OCI-LY3 (cell line): Measurements from ENCODE around the gene TCF4.

Source experiments
- H2AFZ ChIP-seq: fragments of 200-600, 300-600 bp; shearing (Covaris generic); 2 replicates; pipeline ENCODE4 v1.6.0; 2014; ENCODE audit warnings: antibody characterized with exemption, low read depth, low read length
- H3K27ac ChIP-seq: fragments of 200-600, 300-600 bp; sonication (generic); 2 replicates; pipeline ENCODE4 v1.5.1; 2014; ENCODE audit warnings: mild to moderate bottlenecking, low read length, moderate library complexity, mixed read lengths
- H3K27me3 ChIP-seq: fragments of 200-600, 300-600 bp; sonication (generic); 2 replicates; pipeline ENCODE4 v1.6.1; 2014; ENCODE audit warnings: low read depth, low read length, mixed read lengths
- H3K36me3 ChIP-seq: fragments of 200-600, 300-600 bp; sonication (generic); replicated peaks from 2 replicates; pipeline ENCODE3; 2014; ENCODE audit warnings: low read depth, low read length, mixed read lengths
- H3K4me1 ChIP-seq: fragments of 300-600, 200-600 bp; sonication (generic); 2 replicates; pipeline ENCODE4 v1.6.1; 2014; ENCODE audit warnings: low read length, mixed read lengths
- H3K4me2 ChIP-seq: fragments of 200-600, 300-600 bp; sonication (generic); 2 replicates; pipeline ENCODE4 v1.6.1; 2014; ENCODE audit warnings: low read length, mixed read lengths
- H3K4me3 ChIP-seq: fragments of 300-600, 200-600 bp; sonication (generic); 2 replicates; pipeline ENCODE4 v1.5.1; 2014; ENCODE audit warnings: antibody characterized with exemption, mild to moderate bottlenecking, low read length, moderate library complexity
- H3K79me2 ChIP-seq: fragments of 300-600, 200-600 bp; shearing (Covaris generic); 2 replicates; pipeline ENCODE4 v1.6.1; 2014; ENCODE audit warnings: mild to moderate bottlenecking, low read length, mixed read lengths
- H3K9ac ChIP-seq: fragments of 300-600, 200-600 bp; shearing (Covaris generic); 2 replicates; pipeline ENCODE4 v1.6.0; 2014; ENCODE audit warnings: mild to moderate bottlenecking, low read length, moderate library complexity
- H3K9me3 ChIP-seq: fragments of 200-600, 300-600 bp; shearing (Covaris generic); 2 replicates; pipeline ENCODE4 v1.6.1; 2014; ENCODE audit warnings: low read length, mixed read lengths; ENCODE audit not compliant: insufficient read depth
- H4K20me1 ChIP-seq: fragments of 200-600, 300-600 bp; sonication (generic); 2 replicates; pipeline ENCODE4 v1.6.1; 2016; ENCODE audit warnings: low read length, mixed read lengths; ENCODE audit not compliant: insufficient read depth
- CTCF ChIP-seq: fragments of 200-600, 300-600 bp; sonication (generic); IDR thresholded peaks from 2 replicates; pipeline ENCODE4 v1.5.1; 2014; ENCODE audit warnings: antibody characterized with exemption, low read length, low read depth
- EZH2phosphoT487 ChIP-seq: fragments of 200-600 bp; shearing (Covaris generic); IDR thresholded peaks from 2 replicates; pipeline ENCODE4 v1.6.1; 2018; ENCODE audit warnings: antibody characterized with exemption, mixed run types, low read depth

TCF4 gene

GRCh38 chr18:55402731-55403405, 185.1 kb downstream of the TCF4 start:
- Histone ChIP-seq H3K9ac (peak overlapping the region; percentile 36), H3K27me3 (no peaks in the 10 kb centered on the region), H2AFZ (no peak overlapping the region), H3K27ac (peak overlapping the region; percentile 59), H3K79me2 (peaks cover 100% of the 10 kb centered on the region), H3K4me3 (peak overlapping the region; percentile 56), H3K9me3 (no peaks in the 10 kb centered on the region), H3K36me3 (peaks cover 56% of the 10 kb centered on the region), H3K4me1 (peaks cover 78% of the 10 kb centered on the region), H4K20me1 (peaks cover 99% of the 10 kb centered on the region), H3K4me2 (peak overlapping the region; percentile 76)
- TF ChIP-seq EZH2phosphoT487 (no peak), CTCF (no peak)

DNA sequence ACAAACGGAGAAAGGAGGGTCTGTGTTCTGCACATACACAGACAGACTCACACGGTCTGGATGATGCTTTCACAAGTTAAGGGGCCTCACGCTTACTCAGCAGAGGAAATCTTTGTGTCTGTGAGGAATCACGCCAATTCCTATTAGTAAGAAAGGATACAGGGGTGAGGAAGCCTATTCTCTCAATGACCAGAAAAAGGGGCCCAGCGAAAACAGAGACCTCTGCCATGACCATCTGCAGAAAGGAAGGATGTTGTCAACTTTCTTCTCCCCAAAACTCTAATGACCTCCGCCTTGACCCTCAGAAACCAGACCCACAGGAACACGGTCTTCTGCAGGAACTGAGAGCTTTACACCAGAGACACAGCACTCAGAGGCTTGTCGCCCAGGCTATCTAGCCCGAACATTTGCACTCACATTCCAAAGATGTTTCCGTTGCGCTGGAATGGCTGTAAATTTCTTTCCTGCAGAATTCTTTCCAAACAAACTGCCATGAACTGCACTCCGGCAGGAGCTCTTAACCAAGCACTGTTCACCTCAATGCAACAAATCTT, 186.3 kb downstream of the TCF4 start:
- Histone ChIP-seq H3K27ac (peak overlapping the region; percentile 59), H2AFZ (no peak overlapping the region), H3K4me3 (no peak overlapping the region), H3K9ac (no peak overlapping the region), H3K27me3 (no peaks in the 10 kb centered on the region), H3K9me3 (no peaks in the 10 kb centered on the region), H3K36me3 (peaks cover 53% of the 10 kb centered on the region), H3K4me1 (peaks cover 67% of the 10 kb centered on the region), H4K20me1 (peaks cover 99% of the 10 kb centered on the region), H3K4me2 (peak overlapping the region; percentile 76), H3K79me2 (peaks cover 100% of the 10 kb centered on the region)
- no peak for TF ChIP-seq CTCF
- no peak for TF ChIP-seq EZH2phosphoT487

GRCh38 chr18:55400590-55401541, 187.1 kb downstream of the TCF4 start:
- H3K36me3 ChIP-seq = peaks cover 53% of the 10 kb centered on the region
- peaks cover 58% of the 10 kb centered on the region for H3K4me1 ChIP-seq
- H3K9me3 ChIP-seq = no peaks in the 10 kb centered on the region
- H4K20me1 ChIP-seq = peaks cover 99% of the 10 kb centered on the region
- no peak overlapping the region for H3K9ac ChIP-seq
- H3K4me3 ChIP-seq = no peak overlapping the region
- H3K79me2 ChIP-seq = peaks cover 100% of the 10 kb centered on the region
- TF ChIP-seq CTCF (no peak), EZH2phosphoT487 (no peak)
- no peak overlapping the region for H2AFZ ChIP-seq
- H3K4me2 ChIP-seq = peak overlapping the region; percentile 76
- no peaks in the 10 kb centered on the region for H3K27me3 ChIP-seq
- peak overlapping the region; percentile 59; the same call in 1 of the 2 replicates for H3K27ac ChIP-seq

DNA sequence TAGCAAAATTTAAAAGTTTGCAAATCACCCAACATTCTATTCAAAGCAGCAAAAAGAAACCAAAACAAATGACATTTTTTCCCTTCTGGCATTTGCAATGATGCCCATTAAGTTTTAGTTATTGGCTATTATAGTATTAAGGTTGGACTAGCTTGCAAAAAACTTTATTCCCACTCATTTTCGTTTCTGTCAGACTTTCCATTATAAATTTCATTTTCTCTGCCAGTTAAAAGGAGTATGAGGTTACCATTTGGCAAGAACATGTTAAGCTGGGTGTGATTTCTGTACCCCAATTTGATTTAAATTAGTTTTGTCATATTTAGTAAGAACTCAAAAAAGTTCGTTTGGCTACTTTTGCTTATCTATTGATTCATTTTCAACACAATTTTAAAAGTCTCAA, 187.9 kb downstream of the TCF4 start:
- no peak for TF ChIP-seq CTCF
- H3K27me3 ChIP-seq = no peaks in the 10 kb centered on the region
- H3K36me3 ChIP-seq = peaks cover 54% of the 10 kb centered on the region
- H3K79me2 ChIP-seq = peaks cover 100% of the 10 kb centered on the region
- peaks cover 51% of the 10 kb centered on the region for H3K4me1 ChIP-seq
- no peak overlapping the region for H3K27ac ChIP-seq
- H3K9ac ChIP-seq = no peak overlapping the region
- H3K4me2 ChIP-seq = no peak overlapping the region
- H3K4me3 ChIP-seq = no peak overlapping the region
- H3K9me3 ChIP-seq = no peaks in the 10 kb centered on the region
- peaks cover 99% of the 10 kb centered on the region for H4K20me1 ChIP-seq
- no peak overlapping the region for H2AFZ ChIP-seq
